Measurements from ENCODE around the gene C1QTNF5.

- no peak for TF ChIP-seq TCF12 (IDR thresholded peaks at IDR 0.05; ENCODE audit: low read depth)
- no peak for TF ChIP-seq EP300 (IDR thresholded peaks at IDR 0.05; ENCODE audit: borderline replicate concordance)
- no peak for TF ChIP-seq YY1 (IDR thresholded peaks at IDR 0.05; ENCODE audit: low read depth)
- peak; percentile 68 for TF ChIP-seq RAD21 (IDR thresholded peaks at IDR 0.05; ENCODE audit: low read depth)
- TF ChIP-seq TEAD4 (IDR thresholded peaks at IDR 0.05), result peak; percentile 41; the same call in 1 of the 2 replicates
- TF ChIP-seq FOXM1 (IDR thresholded peaks at IDR 0.05; ENCODE audit: borderline replicate concordance, low read depth), result no peak
- TF ChIP-seq, protein P1, sequence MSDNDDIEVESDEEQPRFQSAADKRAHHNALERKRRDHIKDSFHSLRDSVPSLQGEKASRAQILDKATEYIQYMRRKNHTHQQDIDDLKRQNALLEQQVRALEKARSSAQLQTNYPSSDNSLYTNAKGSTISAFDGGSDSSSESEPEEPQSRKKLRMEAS (IDR thresholded peaks at IDR 0.05), result no peak
Observed at GRCh38 chr11:119338318-119338890, 2.3 kb downstream of the C1QTNF5 start.

All from Ishikawa (cell line).